AML-193 (cell line): ENCODE data around the gene PKP3.
A peak's percentile ranks its signal among the peaks of the same experiment; 100 is the strongest.
"Not testable (repeated sequence)": the region's sequence is repeated elsewhere in the genome, so short reads cannot be mapped to it uniquely, and the experiment has no call there.

Experiments
- DNase-seq, 2 experiments: peaks; one replicate each; lab custom pipeline; 2025; lab: John Stamatoyannopoulos, UW

The PKP3 gene, protein sequence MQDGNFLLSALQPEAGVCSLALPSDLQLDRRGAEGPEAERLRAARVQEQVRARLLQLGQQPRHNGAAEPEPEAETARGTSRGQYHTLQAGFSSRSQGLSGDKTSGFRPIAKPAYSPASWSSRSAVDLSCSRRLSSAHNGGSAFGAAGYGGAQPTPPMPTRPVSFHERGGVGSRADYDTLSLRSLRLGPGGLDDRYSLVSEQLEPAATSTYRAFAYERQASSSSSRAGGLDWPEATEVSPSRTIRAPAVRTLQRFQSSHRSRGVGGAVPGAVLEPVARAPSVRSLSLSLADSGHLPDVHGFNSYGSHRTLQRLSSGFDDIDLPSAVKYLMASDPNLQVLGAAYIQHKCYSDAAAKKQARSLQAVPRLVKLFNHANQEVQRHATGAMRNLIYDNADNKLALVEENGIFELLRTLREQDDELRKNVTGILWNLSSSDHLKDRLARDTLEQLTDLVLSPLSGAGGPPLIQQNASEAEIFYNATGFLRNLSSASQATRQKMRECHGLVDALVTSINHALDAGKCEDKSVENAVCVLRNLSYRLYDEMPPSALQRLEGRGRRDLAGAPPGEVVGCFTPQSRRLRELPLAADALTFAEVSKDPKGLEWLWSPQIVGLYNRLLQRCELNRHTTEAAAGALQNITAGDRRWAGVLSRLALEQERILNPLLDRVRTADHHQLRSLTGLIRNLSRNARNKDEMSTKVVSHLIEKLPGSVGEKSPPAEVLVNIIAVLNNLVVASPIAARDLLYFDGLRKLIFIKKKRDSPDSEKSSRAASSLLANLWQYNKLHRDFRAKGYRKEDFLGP

GRCh38 chr11:394034-394857 is at the start of gene PKP3:
PKP3 (plus strand) TSS chr11:394209; CDS start chr11:394293, 84 bp downstream.
- DNase-seq, result no peak

- DNase-seq, result no peak
These were observed 49.0 kb upstream of the PKP3 start for GRCh38 chr11:344836-345578.

DNA sequence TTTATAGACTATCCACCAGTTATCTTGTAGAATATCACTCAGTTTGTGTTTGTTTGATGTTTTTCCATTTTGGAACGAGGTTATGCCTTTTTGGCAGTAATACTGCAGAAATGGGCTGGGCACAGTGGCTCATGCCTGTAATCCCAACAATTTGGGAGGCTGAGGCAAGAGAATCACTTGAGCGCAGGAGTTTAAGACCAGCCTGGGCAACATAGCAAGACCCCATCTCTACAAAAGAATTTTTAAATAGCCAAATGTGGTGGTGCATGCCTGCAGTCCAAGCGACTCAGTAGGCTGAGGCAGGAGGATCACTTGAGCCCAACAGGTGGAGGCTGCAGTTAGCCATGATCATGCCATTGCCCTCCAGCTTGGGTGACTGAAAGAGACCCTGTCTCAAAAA is 47.5 kb upstream of the PKP3 start:
- DNase-seq, result no peak

- DNase-seq, result not testable (repeated sequence)
These were observed 44.6 kb upstream of the PKP3 start for GRCh38 chr11:349270-349954.

DNA sequence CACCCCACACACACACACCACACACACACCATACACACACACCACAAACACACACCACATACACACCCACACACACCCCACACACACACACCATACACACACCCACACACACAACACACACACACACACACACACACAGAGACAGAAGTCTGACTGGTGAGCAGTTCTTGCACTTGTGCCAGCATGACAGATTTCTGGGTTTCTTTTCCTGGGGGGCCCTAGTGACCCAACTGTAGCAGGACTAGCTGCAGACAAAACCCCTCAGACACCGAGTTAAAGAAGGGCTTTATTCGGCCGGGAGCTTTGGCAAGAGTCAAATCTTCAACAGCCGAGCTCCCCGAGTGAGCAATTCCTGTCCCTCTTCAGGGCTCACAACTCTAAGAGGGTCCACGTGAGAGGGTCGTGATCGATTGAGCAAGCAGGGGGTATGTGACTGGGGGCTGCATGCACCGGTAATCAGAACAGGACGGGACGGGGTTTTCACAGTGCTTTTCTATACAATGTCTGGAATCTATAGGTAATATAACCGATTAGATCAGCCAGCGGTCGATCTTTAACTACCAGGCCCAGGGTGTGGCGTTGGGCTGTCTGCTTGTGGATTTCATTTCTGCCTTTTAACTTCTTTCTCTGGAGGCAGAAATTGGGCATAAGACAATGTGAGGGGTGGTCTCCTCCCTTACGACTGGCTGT is 43.8 kb upstream of the PKP3 start:
- DNase-seq, result not testable (repeated sequence)

- peak; percentile 57 to 62 for DNase-seq
These were observed 43.2 kb upstream of the PKP3 start for GRCh38 chr11:350723-351255.

- no peak for DNase-seq
These were observed 42.6 kb upstream of the PKP3 start for GRCh38 chr11:351411-351810.

GRCh38 chr11:352456-353031 is 41.5 kb upstream of the PKP3 start:
- DNase-seq, result no peak

DNA sequence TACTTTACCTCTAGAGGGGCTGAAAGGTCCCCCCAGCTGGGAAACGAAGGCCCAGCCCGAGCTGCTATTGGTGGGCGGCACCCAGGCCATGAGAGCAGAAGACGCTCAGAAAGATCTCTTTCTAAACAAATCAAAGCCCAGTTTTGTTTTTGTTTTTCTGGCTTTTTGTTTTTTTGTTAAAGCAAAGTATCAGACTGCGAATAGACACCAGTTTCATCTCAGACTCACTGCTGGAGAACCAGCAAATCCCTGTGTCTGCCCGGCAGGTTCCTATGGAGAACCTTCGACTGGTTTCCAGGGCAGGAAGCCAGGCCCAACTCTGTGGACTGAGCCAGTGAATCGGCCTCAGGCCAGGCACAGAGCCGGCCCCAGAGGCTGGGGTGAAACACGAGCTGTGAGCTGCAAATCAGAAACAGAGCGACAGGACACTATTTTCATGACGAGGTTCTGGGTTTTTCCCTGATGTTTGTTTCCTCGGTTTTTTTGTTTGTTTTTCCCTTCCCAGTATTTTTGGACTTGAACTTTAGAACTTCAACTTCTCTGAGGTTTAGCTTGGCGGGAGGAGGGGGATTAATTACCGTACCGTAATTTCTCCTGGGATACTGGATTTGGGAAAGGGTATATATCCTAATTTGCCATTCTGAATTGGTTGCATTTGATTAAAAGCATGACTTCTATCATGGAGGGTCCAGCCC is 40.7 kb upstream of the PKP3 start:
- DNase-seq, result no peak

GRCh38 chr11:355581-356458 is 38.2 kb upstream of the PKP3 start:
- DNase-seq, result peak in 1 of 2 experiments; percentile 9

DNA sequence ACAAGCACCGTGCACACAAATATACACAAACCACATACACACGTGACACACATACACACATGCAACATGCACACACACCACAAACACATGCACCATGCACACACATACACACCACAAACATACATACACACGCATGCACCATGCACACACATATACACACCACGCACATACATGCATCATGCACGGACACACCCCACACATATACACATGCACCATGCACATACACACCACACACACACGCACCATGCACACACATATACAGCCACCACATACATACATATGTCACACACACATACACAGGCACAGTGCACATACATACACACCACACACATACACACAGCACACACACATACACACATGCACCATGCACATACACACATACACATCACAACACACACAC is 37.4 kb upstream of the PKP3 start:
- DNase-seq, result no peak

- DNase-seq, result no peak
These were observed 36.4 kb upstream of the PKP3 start for GRCh38 chr11:357582-357981.

- no peak for DNase-seq
These were observed 35.7 kb upstream of the PKP3 start for GRCh38 chr11:358129-358800.

DNA sequence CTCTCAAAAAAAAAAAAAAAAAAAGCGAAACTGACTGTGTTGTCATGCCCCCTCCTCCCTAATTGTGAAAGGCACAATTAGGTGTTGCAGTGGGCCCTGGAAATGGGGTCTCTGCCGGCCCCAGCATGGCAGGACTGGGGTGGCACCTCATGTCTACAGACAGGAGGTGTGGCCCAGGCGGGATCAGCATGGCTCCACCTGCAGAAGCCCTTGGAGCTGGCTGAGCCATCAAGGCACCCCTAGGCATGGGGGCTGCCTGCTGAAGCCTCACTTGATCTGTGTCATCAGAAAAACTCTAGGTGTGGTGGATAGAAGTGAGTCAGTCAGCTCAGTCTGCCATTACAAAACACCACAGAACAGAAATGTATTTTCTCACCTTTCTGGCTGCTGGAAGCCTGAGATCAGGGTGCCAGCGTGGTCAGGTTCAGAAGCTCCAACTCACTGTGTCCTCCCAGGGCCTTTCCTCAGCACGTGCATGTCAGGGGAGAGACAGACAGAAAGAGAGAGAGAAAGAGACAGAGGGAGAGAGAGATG is 34.8 kb upstream of the PKP3 start:
- DNase-seq, result no peak

- DNase-seq, result no peak
These were observed 33.4 kb upstream of the PKP3 start for GRCh38 chr11:360326-361280.
